Kidney (tissue), 14 donors: Measurements from ENCODE around the gene FAM20A. TPM values are rescaled to one million over a fixed set of nuclear protein-coding genes. Genes with fewer than 3 reads are reported as not detected.

ENCODE experiments used
- DNase-seq, 5 donors: peaks; one replicate each; pipeline ENCODE4 v3.0.0-alpha.2; 2013 to 2020
- FAIRE-seq: peaks from 2 replicates; lab custom pipeline; 2012; peaks lifted over from hg19 to GRCh38; lab: Jason Lieb, UNC
- H3K27ac ChIP-seq, 2 donors: one replicate each; pipeline ENCODE4 v1.7.0; 2013; ENCODE audit warnings: low read depth in 2 of 2, low read length in 2 of 2, inconsistent platforms in 1 of 2
- H3K27me3 ChIP-seq: one replicate; pipeline ENCODE4 v1.7.1; 2013; ENCODE audit warnings: low read length, inconsistent platforms; ENCODE audit not compliant: control insufficient read depth, insufficient read depth
- H3K36me3 ChIP-seq, 3 donors: one replicate each; pipeline versions ENCODE4 v1.7.0 to v1.7.1; 2013; ENCODE audit warnings: low read length in 3 of 3, control low read depth in 1 of 3, inconsistent platforms in 1 of 3; ENCODE audit not compliant: insufficient read depth in 3 of 3, control insufficient read depth in 2 of 3
- H3K4me1 ChIP-seq, 3 donors: one replicate each; pipeline versions ENCODE4 v1.7.0 to v1.7.1; 2013; ENCODE audit warnings: low read length in 3 of 3, inconsistent platforms in 1 of 3, low read depth in 1 of 3; ENCODE audit not compliant: control insufficient read depth in 2 of 3, insufficient read depth in 2 of 3
- H3K4me3 ChIP-seq, 3 donors: one replicate each; pipeline versions ENCODE4 v1.7.0 to v1.8.1; 2013; ENCODE audit warnings: low read length in 3 of 3, control low read depth in 1 of 3, inconsistent platforms in 1 of 3
- H3K9ac ChIP-seq, 3 donors: one replicate each; pipeline versions ENCODE4 v1.7.0 to v1.7.1; 2013; ENCODE audit warnings: low read length in 3 of 3, control low read depth in 1 of 3, inconsistent platforms in 1 of 3
- H3K9me3 ChIP-seq, 3 donors: one replicate each; pipeline versions ENCODE4 v1.7.0 to v1.7.1; 2013; ENCODE audit warnings: low read length in 3 of 3, control low read depth in 1 of 3, inconsistent platforms in 1 of 3; ENCODE audit not compliant: control insufficient read depth in 2 of 3, insufficient read depth in 1 of 3
- CTCF ChIP-seq: IDR thresholded peaks from 3 replicates; pipeline ENCODE4 v1.5.1; 2012; ENCODE audit warnings: mild to moderate bottlenecking, moderate library complexity, borderline replicate concordance; ENCODE audit not compliant: insufficient read depth; ENCODE audit errors: extremely low read depth
- intact Hi-C: fragments of 100-400 bp; cut with DNase I; formaldehyde crosslinking; loops from one replicate; pipeline ENCODE4 v1.11.1; 2022
- polyA plus RNA-seq: library from polyadenylated mRNA; stranded (reverse); fragments of 350-450 nt; fragmentation: Illumina TruSeq; extraction: RNeasy Lipid Tissue Mini Kit (QIAGEN cat#74804); gene quantifications from one replicate; pipeline ENCODE4 v1.2.3, GENCODE V29; 2014; ENCODE audit warnings: low read depth, low replicate concordance; ENCODE audit not compliant: insufficient read depth
- total RNA-seq: library from RNA; stranded (reverse); fragmentation: NEBNext Ultra II Directional; extraction: Animal tissue kit (Norgen Biotek cat#: 25700); gene quantifications from one replicate; pipeline ENCODE4 v1.2.1, GENCODE V29; 2021
- donor health status: control.
- donor health status: control.
- donor health status: control.
- donor health status: control.
- donor health status: control.
- donor health status: DM: yes; HTN: yes; CAD: no.
- donor health status: Normal renal cell carcinoma (clear cell type).

The FAM20A gene
- total and polyA plus RNA-seq, 2 donors from 2014 or later, result 65.8 to 77.7 TPM

DNA sequence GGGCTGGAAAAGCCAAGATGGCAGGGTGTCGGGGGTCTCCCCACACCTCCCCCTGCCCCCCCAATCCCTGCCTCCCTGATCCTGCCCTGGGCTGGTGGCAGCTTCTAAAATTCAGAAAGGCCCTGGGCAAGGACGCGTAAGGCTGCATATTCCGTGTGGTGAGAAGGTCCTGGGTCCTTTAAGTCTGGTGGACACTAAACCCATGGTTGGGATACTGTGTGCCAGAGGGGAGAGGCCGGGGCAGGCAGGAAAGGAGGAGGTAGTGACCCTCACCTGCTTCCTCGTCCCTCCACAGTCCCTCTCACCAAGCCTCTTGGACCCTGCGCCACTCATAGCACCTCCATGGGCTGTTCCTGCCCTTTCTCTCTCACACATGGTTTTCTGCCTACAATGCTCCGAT lies 60.2 kb downstream of the FAM20A start:
- Histone ChIP-seq H3K9me3 (no peaks in the 10 kb centered on the region), H3K27ac (no peak overlapping the region), H3K4me3 (no peak overlapping the region), H3K4me1 (peaks cover 0 to 3% (median 0%) of the 10 kb centered on the region in 3 donors), H3K9ac (no peak overlapping the region), H3K27me3 (no peaks in the 10 kb centered on the region), H3K36me3 (peaks cover 0 to 18% (median 13%) of the 10 kb centered on the region in 3 donors)
- no peak for TF ChIP-seq CTCF
- DNase-seq, result no peak
- intact Hi-C loops, result no loop called here
- no peak for FAIRE-seq

DNA sequence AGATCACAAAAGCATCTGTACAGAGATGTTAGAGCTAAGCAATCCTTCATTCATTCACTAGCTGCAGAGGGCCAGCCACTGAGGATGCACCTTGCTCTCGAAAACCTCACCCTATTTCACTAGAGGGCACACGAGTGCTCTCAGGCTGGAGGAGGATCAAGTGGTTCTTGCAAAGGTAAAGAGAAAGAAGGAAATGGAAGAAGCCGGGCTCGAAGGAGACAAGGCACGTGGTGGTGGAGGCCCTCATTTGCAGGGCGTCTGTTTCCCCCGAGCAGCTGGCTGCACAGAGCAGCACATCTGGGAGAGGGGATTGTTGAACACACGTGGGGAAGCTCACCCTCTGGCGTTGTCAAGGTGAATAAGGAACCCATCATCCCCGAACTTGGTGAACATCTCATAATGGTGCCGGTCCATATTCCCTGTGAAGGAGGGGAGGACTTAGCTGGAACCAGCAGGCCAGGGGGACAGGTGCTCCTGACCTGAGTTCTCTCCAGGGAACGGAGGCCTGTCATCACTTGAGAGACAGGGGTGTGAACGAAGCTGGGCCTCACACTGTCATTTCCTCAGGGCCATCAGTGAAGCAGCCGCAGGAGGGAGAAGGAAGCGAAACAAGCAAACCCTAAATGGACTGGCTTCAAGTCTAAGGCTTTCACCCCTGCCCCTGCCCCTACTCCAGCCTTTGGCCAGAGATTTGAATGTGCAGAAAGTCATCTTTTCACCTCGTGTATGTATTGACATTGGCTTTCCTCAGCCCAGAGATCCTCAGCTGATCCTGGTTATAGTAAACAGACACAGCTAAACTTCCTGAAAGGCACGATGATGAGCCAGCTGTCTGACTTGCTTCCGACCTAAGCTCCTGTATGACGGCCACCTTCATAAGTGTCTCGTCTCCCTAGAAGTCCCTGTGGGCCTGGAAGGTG lies 61.4 kb downstream of the FAM20A start:
- intact Hi-C loops, result loop anchor here (10.0 kb wide), 1 partner anchor 75 kb away; no protein-coding TSS in a partner anchor
- FAIRE-seq (no peak), DNase-seq (peak in 4 of 5 donors; percentile 31 to 56 (median 42))
- no peaks in the 10 kb centered on the region for H3K9me3 ChIP-seq
- peaks cover 6 to 23% (median 18%) of the 10 kb centered on the region in 3 donors for H3K36me3 ChIP-seq
- H3K4me3 ChIP-seq, result no peak overlapping the region
- peak; percentile 23 for TF ChIP-seq CTCF
- no peak overlapping the region for H3K27ac ChIP-seq
- no peak overlapping the region for H3K9ac ChIP-seq
- peaks cover 0 to 3% (median 0%) of the 10 kb centered on the region in 3 donors for H3K4me1 ChIP-seq
- H3K27me3 ChIP-seq, result no peaks in the 10 kb centered on the region

DNA sequence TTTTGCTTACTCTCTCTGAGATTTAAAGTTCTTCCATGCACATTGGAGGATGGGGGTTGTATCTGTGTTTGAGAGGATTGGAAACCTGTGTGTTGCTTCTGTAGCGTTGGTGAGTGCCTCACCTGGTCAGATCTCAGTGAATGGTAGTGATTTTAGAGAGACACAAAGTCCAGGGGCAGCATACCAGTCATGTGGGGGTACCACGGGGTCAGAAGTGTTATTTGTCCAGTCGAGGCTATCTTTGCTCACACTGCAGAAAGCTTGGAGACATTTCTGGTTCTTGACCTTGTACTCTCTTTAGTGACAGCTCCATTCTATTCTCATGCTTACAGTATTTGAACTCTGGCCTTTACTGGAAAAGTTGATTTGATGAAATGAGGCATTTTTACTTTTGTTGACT lies 65.2 kb downstream of the FAM20A start:
- H3K4me3 ChIP-seq, result no peak overlapping the region
- H3K27ac ChIP-seq, result no peak overlapping the region
- FAIRE-seq (no peak), DNase-seq (no peak)
- no peak overlapping the region for H3K9ac ChIP-seq
- H3K36me3 ChIP-seq, result peaks cover 14 to 32% (median 20%) of the 10 kb centered on the region in 3 donors
- H3K27me3 ChIP-seq, result no peaks in the 10 kb centered on the region
- no peak for TF ChIP-seq CTCF
- H3K9me3 ChIP-seq, result no peaks in the 10 kb centered on the region
- intact Hi-C loops, result loop anchor here (10.0 kb wide), 1 partner anchor 79 kb away; no protein-coding TSS in a partner anchor
- H3K4me1 ChIP-seq, result no peaks in the 10 kb centered on the region
